A549 (cell line): ENCODE data around the gene E2F7.

ENCODE experiments used
- CHD2 ChIP-seq: fragments of 150-350 bp; IDR thresholded peaks from 2 replicates; pipeline ENCODE4 v1.6.1; 2014; ENCODE audit warnings: low read length; ENCODE audit not compliant: partially characterized antibody
- CTCF ChIP-seq: fragments of >200 bp; sonication (Bioruptor Twin); formaldehyde crosslinking; IDR thresholded peaks from 3 replicates; pipeline ENCODE4 v1.5.1; 2016
- EP300 ChIP-seq, 2 experiments: fragments of >200 bp; sonication (Bioruptor Twin); formaldehyde crosslinking; IDR thresholded peaks; 2 replicates in 1 of 2; 3 replicates in 1 of 2; pipeline ENCODE4 v1.6.1; 2016 to 2017
- HOXA7 ChIP-seq: fragments of 250-450 bp; sonication (Bioruptor Pico); IDR thresholded peaks from 2 replicates; pipeline ENCODE4 v1.5.0; 2020; ENCODE audit warnings: mild to moderate bottlenecking, moderate library complexity
- JUN ChIP-seq, 2 experiments: fragments of >200 bp; sonication (Bioruptor Twin); formaldehyde crosslinking; IDR thresholded peaks; 2 replicates in 1 of 2; 3 replicates in 1 of 2; pipeline ENCODE4 v1.6.1; 2016 to 2017
- MAFK ChIP-seq: fragments of 450-650 bp; IDR thresholded peaks from 2 replicates; pipeline ENCODE4 v1.6.1; 2014; ENCODE audit not compliant: partially characterized antibody
- MAX ChIP-seq: IDR thresholded peaks from 2 replicates; pipeline ENCODE4 v1.6.1; 2012
- MYC ChIP-seq: IDR thresholded peaks from 2 replicates; pipeline ENCODE4 v1.6.1; 2012; ENCODE audit warnings: mild to moderate bottlenecking, inconsistent platforms, low read length, improper control_type of control experiment, borderline replicate concordance
- POLR2A ChIP-seq: IDR thresholded peaks from 2 replicates; pipeline ENCODE4 v1.6.1; 2012; ENCODE audit warnings: mild to moderate bottlenecking, low read length
- RAD21 ChIP-seq, 2 experiments: fragments of >200 bp in 1 of 2; sonication (Bioruptor Twin) in 1 of 2; formaldehyde crosslinking in 1 of 2; IDR thresholded peaks in 1 of 2; conservative IDR thresholded peaks in 1 of 2; 2 replicates in 1 of 2; 3 replicates in 1 of 2; pipeline ENCODE4 v1.6.1; 2012 to 2018; ENCODE audit warnings: inconsistent platforms in 1 of 2
- RCOR1 ChIP-seq: fragments of 150-350 bp; IDR thresholded peaks from 2 replicates; pipeline ENCODE4 v1.6.1; 2014; ENCODE audit warnings: antibody characterized with exemption, low read length, low read depth
- USF2 ChIP-seq: fragments of 450-650 bp; IDR thresholded peaks from 2 replicates; pipeline ENCODE4 v1.6.1; 2014; ENCODE audit warnings: antibody characterized with exemption

GRCh38 chr12:77099799-77100198, 34.4 kb upstream of the E2F7 start:
- no peak for TF ChIP-seq EP300 (IDR thresholded peaks at IDR 0.05)
- TF ChIP-seq CHD2: no peak
- no peak for TF ChIP-seq RAD21 (conservative IDR thresholded peaks at IDR 0.05 in 1 of 2, IDR thresholded peaks at IDR 0.05 in 1 of 2)
- no peak for TF ChIP-seq USF2
- no peak for TF ChIP-seq MAFK
- TF ChIP-seq MAX: no peak
- no peak for TF ChIP-seq HOXA7 (CRISPR knock-in tag)
- TF ChIP-seq CTCF: no peak
- TF ChIP-seq JUN (IDR thresholded peaks at IDR 0.05): no peak
- no peak for TF ChIP-seq POLR2A
- TF ChIP-seq RCOR1: no peak
- no peak for TF ChIP-seq MYC
